Measurements from ENCODE around the gene TGFBR3.

GRCh38 chr1:91680556-91681155 lies 205.3 kb downstream of the TGFBR3 start:
- TF ChIP-seq CTCF (IDR thresholded peaks at IDR 0.05; ENCODE audit: low read length) (no peak), EZH2 (IDR thresholded peaks at IDR 0.05; ENCODE audit: borderline replicate concordance, low read length) (no peak)
